H9 (cell line): ENCODE data around the gene SLC25A48. TPM values are rescaled to one million over a fixed set of nuclear protein-coding genes. Genes with fewer than 3 reads are reported as not detected.

Source experiments
- DNase-seq: peaks from one replicate; pipeline ENCODE4 v3.0.0-alpha.2; 2017
- H2AFZ ChIP-seq: one replicate; pipeline ENCODE4 v1.6.1; 2013; ENCODE audit warnings: mild to moderate bottlenecking, low read length, control low read depth, moderate library complexity
- H2AK5ac ChIP-seq: 2 replicates; pipeline ENCODE4 v1.6.1; 2013; ENCODE audit warnings: low read length, control low read depth, mixed read lengths; ENCODE audit not compliant: insufficient read length
- H2BK120ac ChIP-seq: one replicate; pipeline ENCODE4 v1.6.1; 2013; ENCODE audit warnings: low read depth, mild to moderate bottlenecking, low read length, control low read depth, inconsistent platforms; ENCODE audit not compliant: poor library complexity, severe bottlenecking
- H2BK12ac ChIP-seq: 2 replicates; pipeline ENCODE4 v1.6.1; 2013; ENCODE audit warnings: low read length, control low read depth, mixed read lengths, low read depth; ENCODE audit not compliant: insufficient read length
- H2BK15ac ChIP-seq: 2 replicates; pipeline ENCODE4 v1.6.1; 2013; ENCODE audit warnings: low read depth, low read length, control low read depth
- H2BK20ac ChIP-seq: one replicate; pipeline ENCODE4 v1.6.1; 2013; ENCODE audit warnings: low read depth, mild to moderate bottlenecking, low read length, control low read depth, inconsistent platforms; ENCODE audit not compliant: poor library complexity, severe bottlenecking
- H2BK5ac ChIP-seq: 2 replicates; pipeline ENCODE4 v1.6.1; 2013; ENCODE audit warnings: low read length, control low read depth, mixed read lengths; ENCODE audit not compliant: insufficient read length
- H3K14ac ChIP-seq: 2 replicates; pipeline ENCODE4 v1.6.1; 2013; ENCODE audit warnings: low read length, control low read depth; ENCODE audit not compliant: insufficient read depth
- H3K18ac ChIP-seq: 2 replicates; pipeline ENCODE4 v1.6.1; 2013; ENCODE audit warnings: low read depth, mild to moderate bottlenecking, mixed read lengths, low read length, control low read depth; ENCODE audit not compliant: insufficient read length
- H3K23ac ChIP-seq: 2 replicates; pipeline ENCODE4 v1.6.1; 2013; ENCODE audit warnings: low read length, control low read depth, mixed read lengths, low read depth; ENCODE audit not compliant: insufficient read length
- H3K23me2 ChIP-seq: 2 replicates; pipeline ENCODE4 v1.6.1; 2013; ENCODE audit warnings: low read depth, mild to moderate bottlenecking, mixed read lengths, low read length, control low read depth; ENCODE audit not compliant: insufficient read length, poor library complexity, severe bottlenecking
- H3K27ac ChIP-seq: 2 replicates; pipeline ENCODE4 v1.5.1; 2013; ENCODE audit warnings: low read length, control low read depth, mixed read lengths, low read depth; ENCODE audit not compliant: insufficient read length
- H3K27me3 ChIP-seq: 2 replicates; pipeline ENCODE4 v1.6.1; 2013; ENCODE audit warnings: low read length, control low read depth, inconsistent platforms; ENCODE audit not compliant: insufficient read depth
- H3K4ac ChIP-seq: 2 replicates; pipeline ENCODE4 v1.6.1; 2013; ENCODE audit warnings: low read depth, mild to moderate bottlenecking, control low read depth, inconsistent platforms, low read length, moderate library complexity
- H3K4me1 ChIP-seq: 2 replicates; pipeline ENCODE4 v1.6.1; 2013; ENCODE audit warnings: low read length, control low read depth, inconsistent platforms; ENCODE audit not compliant: insufficient read depth
- H3K4me2 ChIP-seq: 2 replicates; pipeline ENCODE4 v1.6.1; 2013; ENCODE audit warnings: low read length, control low read depth, mixed read lengths; ENCODE audit not compliant: insufficient read length, insufficient read depth
- H3K56ac ChIP-seq: 2 replicates; pipeline ENCODE4 v1.6.1; 2013; ENCODE audit warnings: low read depth, mild to moderate bottlenecking, mixed read lengths, low read length, control low read depth; ENCODE audit not compliant: insufficient read length
- H3K79me1 ChIP-seq: 2 replicates; pipeline ENCODE4 v1.6.1; 2013; ENCODE audit warnings: low read depth, mild to moderate bottlenecking, moderate library complexity, low read length, control low read depth, inconsistent platforms; ENCODE audit not compliant: insufficient read depth, poor library complexity, severe bottlenecking
- H3K79me2 ChIP-seq: 2 replicates; pipeline ENCODE4 v1.6.1; 2013; ENCODE audit warnings: low read length, control low read depth, inconsistent platforms; ENCODE audit not compliant: insufficient read depth
- H3K9ac ChIP-seq: 2 replicates; pipeline ENCODE4 v1.6.1; 2013; ENCODE audit warnings: low read length, control low read depth, mixed read lengths; ENCODE audit not compliant: insufficient read length; ENCODE audit errors: extremely low read depth
- H3K9me3 ChIP-seq: one replicate; pipeline ENCODE4 v1.6.1; 2013; ENCODE audit warnings: low read depth, low read length, inconsistent platforms; ENCODE audit not compliant: control insufficient read depth
- H3T11ph ChIP-seq: one replicate; pipeline ENCODE4 v1.6.1; 2013; ENCODE audit warnings: mild to moderate bottlenecking, low read length, control low read depth, inconsistent platforms
- H4K20me1 ChIP-seq: one replicate; pipeline ENCODE4 v1.6.1; 2013; ENCODE audit not compliant: control insufficient read depth, insufficient read length, insufficient read depth
- H4K5ac ChIP-seq: 2 replicates; pipeline ENCODE4 v1.6.1; 2013; ENCODE audit warnings: low read depth, mild to moderate bottlenecking, mixed read lengths, low read length, control low read depth; ENCODE audit not compliant: insufficient read length
- H4K8ac ChIP-seq: replicated peaks from 2 replicates; pipeline ENCODE4 v1.6.1; 2013; ENCODE audit warnings: low read length, control low read depth, mixed read lengths, low read depth; ENCODE audit not compliant: insufficient read length
- H4K91ac ChIP-seq: 2 replicates; pipeline ENCODE4 v1.6.1; 2013; ENCODE audit warnings: low read depth, mild to moderate bottlenecking, moderate library complexity, mixed read lengths, low read length, control low read depth; ENCODE audit not compliant: insufficient read length
- H3K27ac Mint-ChIP-seq, 3 experiments: 2 replicates in 2 of 3; 3 replicates in 1 of 3; pipeline ENCODE4 v1.8.0; 2020 to 2021; ENCODE audit warnings: mixed read lengths in 3 of 3, mild to moderate bottlenecking in 1 of 3, moderate library complexity in 1 of 3
- H3K27me3 Mint-ChIP-seq: 2 replicates; pipeline ENCODE4 v1.8.0; 2021; ENCODE audit warnings: low read depth, mild to moderate bottlenecking, moderate library complexity, mixed read lengths
- H3K36me3 Mint-ChIP-seq, 3 experiments: 2 replicates in 2 of 3; 3 replicates in 1 of 3; pipeline ENCODE4 v1.8.0; 2020 to 2021; ENCODE audit warnings: low read depth in 3 of 3, mixed read lengths in 3 of 3; ENCODE audit not compliant: insufficient read depth in 1 of 3
- H3K4me1 Mint-ChIP-seq, 2 experiments: 2 replicates each; pipeline ENCODE4 v1.8.0; 2020; ENCODE audit warnings: mixed read lengths in 2 of 2
- H3K4me3 Mint-ChIP-seq, 2 experiments: 2 replicates in 1 of 2; 3 replicates in 1 of 2; pipeline ENCODE4 v1.8.0; 2020 to 2021; ENCODE audit warnings: mild to moderate bottlenecking in 2 of 2, mixed read lengths in 2 of 2, moderate library complexity in 1 of 2
- H3K9me3 Mint-ChIP-seq, 2 experiments: 2 replicates in 1 of 2; 3 replicates in 1 of 2; pipeline ENCODE4 v1.8.0; 2020; ENCODE audit warnings: mild to moderate bottlenecking in 2 of 2, mixed read lengths in 2 of 2, moderate library complexity in 1 of 2
- WGBS: extraction: QIAGEN DNeasy Blood & Tissue Kit; methylation state at CpG from one replicate; pipeline ENCODE4 v1.1.7; 2013; ENCODE audit warnings: missing lambda C conversion rate, low lambda C conversion rate, mixed read lengths; ENCODE audit not compliant: insufficient read length; ENCODE audit errors: extremely low coverage; 5-methylcytosine and 5-hydroxymethylcytosine counted together
- total RNA-seq: library from RNA; stranded (reverse); gene quantifications from 2 replicates; pipeline ENCODE4 v1.2.1, GENCODE V29; 2021
- TF ChIP-seq, protein P1 (sequence below): fragments of 200-600 bp; sonication (generic); conservative IDR thresholded peaks from 3 replicates; pipeline ENCODE4 v1.8.0; 2021; ENCODE audit warnings: antibody characterized with exemption, mild to moderate bottlenecking

SLC25A48 gene
- total RNA-seq, 1 experiment from 2014 or later, result 0.66 TPM

- no peak overlapping the region for H3K4me2 ChIP-seq
- no peak overlapping the region for H3K4ac ChIP-seq
- H3K23ac ChIP-seq, result no peak overlapping the region
- Mint-ChIP-seq H3K36me3 (no peaks in the 10 kb centered on the region), H3K9me3 (peaks cover 0 to 4% of the 10 kb centered on the region in 2 experiments; a peak in 2 of 5 replicates), H3K4me3 (no peak overlapping the region), H3K27me3 (peaks cover 8% of the 10 kb centered on the region), H3K27ac (no peak overlapping the region), H3K4me1 (no peaks in the 10 kb centered on the region)
- H3K9ac ChIP-seq, result no peak overlapping the region
- H3T11ph ChIP-seq, result no peak overlapping the region
- H3K79me2 ChIP-seq, result no peaks in the 10 kb centered on the region
- no peak overlapping the region for H3K18ac ChIP-seq
- H2AFZ ChIP-seq, result no peak overlapping the region
- no peak overlapping the region for H3K27ac ChIP-seq
- H3K14ac ChIP-seq, result no peak overlapping the region
- TF ChIP-seq, protein P1, sequence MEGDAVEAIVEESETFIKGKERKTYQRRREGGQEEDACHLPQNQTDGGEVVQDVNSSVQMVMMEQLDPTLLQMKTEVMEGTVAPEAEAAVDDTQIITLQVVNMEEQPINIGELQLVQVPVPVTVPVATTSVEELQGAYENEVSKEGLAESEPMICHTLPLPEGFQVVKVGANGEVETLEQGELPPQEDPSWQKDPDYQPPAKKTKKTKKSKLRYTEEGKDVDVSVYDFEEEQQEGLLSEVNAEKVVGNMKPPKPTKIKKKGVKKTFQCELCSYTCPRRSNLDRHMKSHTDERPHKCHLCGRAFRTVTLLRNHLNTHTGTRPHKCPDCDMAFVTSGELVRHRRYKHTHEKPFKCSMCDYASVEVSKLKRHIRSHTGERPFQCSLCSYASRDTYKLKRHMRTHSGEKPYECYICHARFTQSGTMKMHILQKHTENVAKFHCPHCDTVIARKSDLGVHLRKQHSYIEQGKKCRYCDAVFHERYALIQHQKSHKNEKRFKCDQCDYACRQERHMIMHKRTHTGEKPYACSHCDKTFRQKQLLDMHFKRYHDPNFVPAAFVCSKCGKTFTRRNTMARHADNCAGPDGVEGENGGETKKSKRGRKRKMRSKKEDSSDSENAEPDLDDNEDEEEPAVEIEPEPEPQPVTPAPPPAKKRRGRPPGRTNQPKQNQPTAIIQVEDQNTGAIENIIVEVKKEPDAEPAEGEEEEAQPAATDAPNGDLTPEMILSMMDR, result no peak
- H2BK15ac ChIP-seq, result no peak overlapping the region
- no peaks in the 10 kb centered on the region for H3K4me1 ChIP-seq
- no peak overlapping the region for H3K56ac ChIP-seq
- no peak overlapping the region for H4K91ac ChIP-seq
- no peak overlapping the region for H2AK5ac ChIP-seq
- no CpG with 5 or more reads among the region's 9 CpGs for WGBS
- H2BK20ac ChIP-seq, result no peak overlapping the region
- no peaks in the 10 kb centered on the region for H3K27me3 ChIP-seq
- H4K8ac ChIP-seq, result no peak overlapping the region
- no peak for DNase-seq
- H3K23me2 ChIP-seq, result no peaks in the 10 kb centered on the region
- H2BK5ac ChIP-seq, result no peak overlapping the region
- no peak overlapping the region for H2BK12ac ChIP-seq
- H4K5ac ChIP-seq, result no peak overlapping the region
- H3K9me3 ChIP-seq, result no peaks in the 10 kb centered on the region
- H4K20me1 ChIP-seq, result no peaks in the 10 kb centered on the region
- H3K79me1 ChIP-seq, result no peaks in the 10 kb centered on the region
- no peak overlapping the region for H2BK120ac ChIP-seq
Observed at GRCh38 chr5:135850231-135850630, 15.8 kb downstream of the SLC25A48 start.
